Coronary artery (tissue), 2 donors: ENCODE data around the gene CST7.

Experiments used
- DNase-seq: peaks from one replicate; pipeline ENCODE4 v3.0.0-alpha.2; 2017; ENCODE audit warnings: low spot score
- H3K27ac ChIP-seq, 2 donors: fragments of 200-600 bp; sonication (generic); one replicate each; pipeline ENCODE4 v1.5.1; 2016 to 2019
- H3K4me3 ChIP-seq: fragments of 200-600 bp; sonication (generic); 2 replicates; pipeline ENCODE4 v1.5.1; 2016; ENCODE audit warnings: mild to moderate bottlenecking, moderate library complexity
- CTCF ChIP-seq: fragments of 200-600 bp; sonication (generic); IDR thresholded peaks from one replicate; pipeline ENCODE4 v1.5.1; 2019; ENCODE audit warnings: antibody characterized with exemption

The CST7 gene

DNA sequence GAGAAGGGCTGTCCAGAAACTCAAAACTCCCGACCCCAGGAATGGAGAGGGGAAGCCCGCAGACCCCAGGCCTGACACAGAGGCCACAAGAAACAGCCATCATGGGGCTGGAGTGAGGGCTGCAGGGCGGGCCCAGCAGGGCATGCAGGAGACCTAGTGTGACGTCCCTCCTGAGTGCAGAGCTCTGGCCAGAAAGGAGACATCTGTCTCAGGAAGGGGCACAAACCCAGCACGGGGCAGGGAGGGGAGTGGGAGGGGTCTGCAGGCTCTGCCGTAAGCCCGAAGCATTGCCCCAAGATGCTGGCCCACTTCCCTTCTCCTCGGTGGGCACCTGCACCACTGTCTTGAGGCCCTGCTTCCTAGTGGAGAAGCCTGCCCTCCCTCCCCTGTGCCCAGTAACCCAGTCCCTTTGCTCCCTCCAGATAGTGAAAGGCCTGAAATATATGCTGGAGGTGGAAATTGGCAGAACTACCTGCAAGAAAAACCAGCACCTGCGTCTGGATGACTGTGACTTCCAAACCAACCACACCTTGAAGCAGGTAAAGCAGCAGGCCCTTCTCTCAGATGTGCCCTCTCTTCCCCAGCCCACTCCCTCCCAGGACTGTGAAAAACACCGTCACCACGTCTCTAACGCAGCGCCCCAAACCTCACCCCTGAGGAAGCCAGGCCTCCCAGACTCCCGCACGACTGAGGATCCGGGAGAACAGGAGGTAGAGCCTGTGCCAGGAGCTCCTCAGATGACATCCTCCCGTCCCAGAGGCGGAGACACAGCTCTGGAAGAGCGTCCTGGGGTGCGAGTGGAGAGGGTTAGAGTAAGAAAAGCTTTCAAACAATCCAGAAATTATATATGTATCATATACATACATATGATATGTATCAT lies 9.7 kb downstream of the CST7 start:
- no peak overlapping the region for H3K27ac ChIP-seq
- no peak for TF ChIP-seq CTCF
- no peak overlapping the region for H3K4me3 ChIP-seq
- DNase-seq: peak; percentile 33

- Histone ChIP-seq H3K4me3 (no peak overlapping the region), H3K27ac (no peak overlapping the region)
- no peak for DNase-seq
- no peak for TF ChIP-seq CTCF
Observed at GRCh38 chr20:24959591-24960301, 10.7 kb downstream of the CST7 start.

DNA sequence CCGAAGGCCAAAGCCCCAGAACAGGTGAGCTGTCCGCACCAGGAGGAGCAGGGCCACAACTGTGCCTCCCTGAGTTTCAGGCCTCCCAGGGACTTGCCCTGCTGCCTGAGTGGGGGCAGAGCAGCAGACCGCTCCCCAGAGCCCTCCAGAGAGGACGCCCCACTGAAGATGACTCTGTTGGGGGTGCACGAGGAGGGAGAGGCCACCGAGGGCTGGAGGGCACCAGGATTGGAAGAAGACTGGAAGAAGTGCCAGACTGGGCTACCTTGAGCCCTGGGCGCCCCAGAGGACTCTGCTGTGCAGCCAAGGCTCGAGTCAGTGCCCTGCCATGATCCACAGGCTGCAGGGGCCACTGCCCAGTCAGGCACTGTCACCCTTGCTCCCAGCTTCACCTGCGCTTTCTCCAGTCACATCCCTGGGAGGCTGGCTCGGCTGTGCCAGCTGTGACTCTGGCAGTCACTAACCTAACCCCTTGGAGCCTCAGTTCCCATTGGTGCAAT lies 11.3 kb downstream of the CST7 start:
- DNase-seq: no peak
- H3K4me3 ChIP-seq: no peak overlapping the region
- H3K27ac ChIP-seq: no peak overlapping the region
- no peak for TF ChIP-seq CTCF

DNA sequence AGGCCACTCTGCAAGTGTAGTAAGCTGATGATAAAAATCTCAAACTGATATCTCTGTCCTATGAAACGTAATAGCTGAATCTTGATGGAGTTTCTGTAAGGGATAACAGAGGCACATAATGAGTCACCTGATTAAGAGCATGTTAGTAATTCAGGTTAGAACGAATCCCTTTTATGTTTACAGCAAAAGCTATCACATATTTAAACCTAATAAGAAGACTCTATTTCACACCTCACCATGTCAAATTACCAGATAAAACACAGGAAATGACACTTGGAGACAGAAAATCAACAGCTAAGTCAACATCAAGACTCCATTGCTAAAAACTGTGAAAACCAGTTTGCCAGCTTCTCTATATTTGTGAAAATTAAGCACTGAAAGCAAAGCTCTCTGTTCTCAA lies 11.8 kb downstream of the CST7 start:
- Histone ChIP-seq H3K27ac (no peak overlapping the region), H3K4me3 (no peak overlapping the region)
- TF ChIP-seq CTCF: no peak
- no peak for DNase-seq

- TF ChIP-seq CTCF: no peak
- Histone ChIP-seq H3K4me3 (no peak overlapping the region), H3K27ac (no peak overlapping the region)
- no peak for DNase-seq
Observed at GRCh38 chr20:24961384-24962181, 12.5 kb downstream of the CST7 start.

DNA sequence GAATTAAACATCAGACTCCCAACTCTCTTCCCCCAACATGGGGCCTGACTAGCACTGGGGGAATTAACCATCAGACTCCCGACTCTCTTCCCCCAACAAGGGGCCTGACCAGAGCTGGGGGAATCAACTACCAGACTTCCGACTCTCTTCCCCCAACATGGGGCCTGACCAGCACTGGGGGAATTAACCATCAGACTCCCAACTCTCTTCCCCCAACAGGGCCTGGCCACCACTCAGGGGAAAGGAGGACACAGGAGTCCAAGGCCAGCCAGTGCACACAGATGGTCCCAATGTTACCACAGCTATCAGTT lies 13.1 kb downstream of the CST7 start:
- no peak for DNase-seq
- Histone ChIP-seq H3K4me3 (no peak overlapping the region), H3K27ac (no peak overlapping the region)
- TF ChIP-seq CTCF: no peak
